COLO668 (cell line): Measurements from ENCODE around the gene PDE2A.
"Not testable (repeated sequence)": the region's sequence is repeated elsewhere in the genome, so short reads cannot be mapped to it uniquely, and the experiment has no call there.

Source experiments
- DNase-seq: peaks from one replicate; lab custom pipeline; 2025; ENCODE audit not compliant: unreplicated experiment; lab: John Stamatoyannopoulos, UW

Gene PDE2A

GRCh38 chr11:72555014-72555522 is 119.2 kb downstream of the PDE2A start:
- not testable (repeated sequence) for DNase-seq

GRCh38 chr11:72553706-72554105 is 120.5 kb downstream of the PDE2A start:
- no peak for DNase-seq

GRCh38 chr11:72552399-72552910 is 121.8 kb downstream of the PDE2A start:
- no peak for DNase-seq

GRCh38 chr11:72551571-72551970 is 122.7 kb downstream of the PDE2A start:
- DNase-seq: no peak

GRCh38 chr11:72548463-72548862 is 125.8 kb downstream of the PDE2A start:
- no peak for DNase-seq

GRCh38 chr11:72546866-72547265 is 127.4 kb downstream of the PDE2A start:
- no peak for DNase-seq

- no peak for DNase-seq
Measured at GRCh38 chr11:72544589-72544988, 129.6 kb downstream of the PDE2A start.

- no peak for DNase-seq
Measured at GRCh38 chr11:72543849-72544542, 130.2 kb downstream of the PDE2A start.

- DNase-seq: no peak
Measured at GRCh38 chr11:72541257-72541974, 132.8 kb downstream of the PDE2A start.

GRCh38 chr11:72537051-72537450 is 137.2 kb downstream of the PDE2A start:
- no peak for DNase-seq

GRCh38 chr11:72535194-72535547 is 139.1 kb downstream of the PDE2A start:
- no peak for DNase-seq

- no peak for DNase-seq
Measured at GRCh38 chr11:72534371-72535193, 139.6 kb downstream of the PDE2A start.

- no peak for DNase-seq
Measured at GRCh38 chr11:72529068-72529467, 145.2 kb downstream of the PDE2A start.

GRCh38 chr11:72528121-72528520 is 146.1 kb downstream of the PDE2A start:
- no peak for DNase-seq
